ENCODE results near the gene IQCH. TPM values are rescaled to one million over a fixed set of nuclear protein-coding genes. Genes with fewer than 3 reads are reported as not detected.

IQCH gene
- total RNA-seq, 2 donors from 2014 or later = 0.52 to 0.83 TPM

GRCh38 chr15:67322481-67322880, 67.9 kb downstream of the IQCH start:
- DNase-seq (ENCODE audit: low spot score) = peak; percentile 59
- TF ChIP-seq, protein P1, sequence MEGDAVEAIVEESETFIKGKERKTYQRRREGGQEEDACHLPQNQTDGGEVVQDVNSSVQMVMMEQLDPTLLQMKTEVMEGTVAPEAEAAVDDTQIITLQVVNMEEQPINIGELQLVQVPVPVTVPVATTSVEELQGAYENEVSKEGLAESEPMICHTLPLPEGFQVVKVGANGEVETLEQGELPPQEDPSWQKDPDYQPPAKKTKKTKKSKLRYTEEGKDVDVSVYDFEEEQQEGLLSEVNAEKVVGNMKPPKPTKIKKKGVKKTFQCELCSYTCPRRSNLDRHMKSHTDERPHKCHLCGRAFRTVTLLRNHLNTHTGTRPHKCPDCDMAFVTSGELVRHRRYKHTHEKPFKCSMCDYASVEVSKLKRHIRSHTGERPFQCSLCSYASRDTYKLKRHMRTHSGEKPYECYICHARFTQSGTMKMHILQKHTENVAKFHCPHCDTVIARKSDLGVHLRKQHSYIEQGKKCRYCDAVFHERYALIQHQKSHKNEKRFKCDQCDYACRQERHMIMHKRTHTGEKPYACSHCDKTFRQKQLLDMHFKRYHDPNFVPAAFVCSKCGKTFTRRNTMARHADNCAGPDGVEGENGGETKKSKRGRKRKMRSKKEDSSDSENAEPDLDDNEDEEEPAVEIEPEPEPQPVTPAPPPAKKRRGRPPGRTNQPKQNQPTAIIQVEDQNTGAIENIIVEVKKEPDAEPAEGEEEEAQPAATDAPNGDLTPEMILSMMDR (IDR thresholded peaks at IDR 0.05) = no peak
- Histone ChIP-seq H3K36me3 (no peaks in the 10 kb centered on the region), H3K27ac (no peak overlapping the region), H3K27me3 (no peaks in the 10 kb centered on the region), H3K4me3 (no peak overlapping the region), H3K9me3 (peaks cover 0 to 9% of the 10 kb centered on the region in 2 donors), H3K4me1 (no peaks in the 10 kb centered on the region)

GRCh38 chr15:67327312-67327711, 72.7 kb downstream of the IQCH start:
- H3K27ac ChIP-seq = no peak overlapping the region
- H3K27me3 ChIP-seq = no peaks in the 10 kb centered on the region
- TF ChIP-seq, protein P1 (IDR thresholded peaks at IDR 0.05) = no peak
- no peaks in the 10 kb centered on the region for H3K36me3 ChIP-seq
- no peak overlapping the region for H3K4me3 ChIP-seq
- DNase-seq (ENCODE audit: low spot score) = no peak
- peaks cover 0 to 15% of the 10 kb centered on the region in 2 donors for H3K9me3 ChIP-seq
- no peaks in the 10 kb centered on the region for H3K4me1 ChIP-seq

- Histone ChIP-seq H3K27me3 (no peaks in the 10 kb centered on the region), H3K4me3 (no peak overlapping the region), H3K27ac (no peak overlapping the region), H3K4me1 (no peaks in the 10 kb centered on the region), H3K36me3 (no peaks in the 10 kb centered on the region), H3K9me3 (peaks cover 0 to 15% of the 10 kb centered on the region in 2 donors)
- no peak for DNase-seq (ENCODE audit: low spot score)
- TF ChIP-seq, protein P1 (IDR thresholded peaks at IDR 0.05) = no peak
Measured at GRCh38 chr15:67327737-67328136, 73.2 kb downstream of the IQCH start.

DNA sequence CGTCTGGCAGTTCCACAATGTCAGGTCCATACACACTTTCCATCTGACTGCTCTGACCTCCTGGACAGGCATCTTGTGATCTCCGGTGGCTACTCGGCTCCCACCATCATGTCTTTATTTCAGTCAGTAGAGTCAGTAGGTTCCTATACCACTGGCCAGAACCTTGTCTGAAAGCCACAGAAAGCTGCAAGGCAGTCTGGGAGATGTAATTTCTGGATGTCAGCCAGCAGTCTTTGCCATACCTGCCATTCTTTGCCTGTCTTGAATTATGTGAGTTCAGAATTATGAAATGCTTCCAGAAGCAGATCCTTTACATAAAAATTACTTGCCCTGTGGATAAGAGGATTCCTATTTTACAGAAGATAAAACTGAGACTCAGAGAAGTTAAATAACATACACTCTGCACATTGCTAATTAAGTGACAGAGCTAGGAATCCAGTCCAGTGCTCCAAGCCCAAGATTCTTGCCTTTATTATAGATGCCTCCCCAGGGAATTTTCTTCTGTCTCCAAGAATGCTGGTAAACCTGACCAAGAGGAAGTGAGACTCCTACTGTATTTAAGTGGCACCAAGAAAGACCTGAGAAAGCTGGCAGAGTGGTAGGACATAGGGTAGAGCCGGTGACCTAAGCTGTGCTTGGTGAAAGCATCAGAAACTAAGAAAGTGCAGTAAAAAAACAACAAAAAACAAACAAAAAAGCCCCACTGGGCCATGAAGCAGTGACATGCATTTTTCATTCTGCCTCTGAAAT, 75.6 kb downstream of the IQCH start:
- no peaks in the 10 kb centered on the region for H3K4me1 ChIP-seq
- no peaks in the 10 kb centered on the region for H3K27me3 ChIP-seq
- no peak overlapping the region for H3K4me3 ChIP-seq
- H3K27ac ChIP-seq = no peak overlapping the region
- no peak for DNase-seq (ENCODE audit: low spot score)
- TF ChIP-seq, protein P1 (IDR thresholded peaks at IDR 0.05) = no peak
- H3K9me3 ChIP-seq = peaks cover 0 to 15% of the 10 kb centered on the region in 2 donors
- H3K36me3 ChIP-seq = no peaks in the 10 kb centered on the region

GRCh38 chr15:67331676-67332075, 77.1 kb downstream of the IQCH start:
- no peaks in the 10 kb centered on the region for H3K27me3 ChIP-seq
- no peaks in the 10 kb centered on the region for H3K4me1 ChIP-seq
- H3K4me3 ChIP-seq = no peak overlapping the region
- TF ChIP-seq, protein P1 (IDR thresholded peaks at IDR 0.05) = no peak
- DNase-seq (ENCODE audit: low spot score) = no peak
- no peak overlapping the region for H3K27ac ChIP-seq
- H3K9me3 ChIP-seq = peaks cover 0 to 14% of the 10 kb centered on the region in 2 donors
- no peaks in the 10 kb centered on the region for H3K36me3 ChIP-seq

GRCh38 chr15:67335026-67335425, 80.4 kb downstream of the IQCH start:
- TF ChIP-seq, protein P1 (IDR thresholded peaks at IDR 0.05) = no peak
- H3K4me3 ChIP-seq = no peak overlapping the region
- no peak for DNase-seq (ENCODE audit: low spot score)
- H3K27me3 ChIP-seq = no peaks in the 10 kb centered on the region
- H3K9me3 ChIP-seq = no peaks in the 10 kb centered on the region
- no peaks in the 10 kb centered on the region for H3K4me1 ChIP-seq
- no peaks in the 10 kb centered on the region for H3K36me3 ChIP-seq
- H3K27ac ChIP-seq = no peak overlapping the region

Measured in right atrium auricular region (tissue), 2 donors.